ENCODE data around the gene STX18.
A peak's percentile ranks its signal among the peaks of the same experiment; 100 is the strongest.

STX18 gene

GRCh38 chr4:4499438-4500123 lies 42.3 kb downstream of the STX18 start:
- no peak for DNase-seq (ENCODE audit: insufficient read length, low spot score)
- TF ChIP-seq CTCF (IDR thresholded peaks at IDR 0.05; ENCODE audit: insufficient read depth, missing control alignments), result no peak
- FAIRE-seq, result peak; percentile 41

DNA sequence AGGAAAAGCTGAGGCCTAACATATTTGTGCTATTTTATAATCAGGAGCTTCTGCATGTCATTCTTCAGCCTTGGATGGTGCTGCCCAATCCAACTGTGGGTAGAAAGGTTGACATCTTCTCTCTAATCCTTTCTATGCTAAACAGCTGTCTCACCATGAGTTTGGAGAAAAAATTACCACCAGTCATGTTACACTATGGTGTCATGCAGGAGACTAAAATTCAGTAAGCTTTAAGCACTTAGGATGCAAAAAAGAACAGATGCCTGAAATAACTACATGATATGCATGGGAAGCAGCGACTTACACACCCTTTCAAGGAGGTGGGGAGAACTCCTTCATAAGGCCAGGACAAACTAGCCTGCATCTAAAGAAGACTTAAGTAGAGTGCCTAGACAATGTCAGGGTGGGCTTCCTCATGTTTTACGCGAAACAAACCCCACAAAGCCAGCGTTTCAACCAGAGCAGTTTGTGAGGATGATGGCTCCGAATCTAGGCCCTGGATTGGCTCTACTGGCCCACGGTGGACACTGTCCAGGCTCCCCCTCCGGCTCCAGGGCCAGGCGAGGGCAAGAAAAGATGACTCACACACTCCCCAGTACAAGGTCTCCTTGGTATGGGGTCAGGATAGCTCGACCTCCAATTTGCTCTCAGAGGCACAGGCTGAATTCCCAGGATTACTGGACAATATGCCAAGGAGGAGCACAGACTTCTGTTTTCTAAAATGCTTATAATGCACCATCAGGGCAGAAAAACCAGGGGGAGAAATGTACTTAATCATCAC lies 45.1 kb downstream of the STX18 start:
- FAIRE-seq (no peak), DNase-seq (ENCODE audit: insufficient read length, low spot score) (no peak)
- no peak for TF ChIP-seq CTCF (IDR thresholded peaks at IDR 0.05; ENCODE audit: insufficient read depth, missing control alignments)

DNA sequence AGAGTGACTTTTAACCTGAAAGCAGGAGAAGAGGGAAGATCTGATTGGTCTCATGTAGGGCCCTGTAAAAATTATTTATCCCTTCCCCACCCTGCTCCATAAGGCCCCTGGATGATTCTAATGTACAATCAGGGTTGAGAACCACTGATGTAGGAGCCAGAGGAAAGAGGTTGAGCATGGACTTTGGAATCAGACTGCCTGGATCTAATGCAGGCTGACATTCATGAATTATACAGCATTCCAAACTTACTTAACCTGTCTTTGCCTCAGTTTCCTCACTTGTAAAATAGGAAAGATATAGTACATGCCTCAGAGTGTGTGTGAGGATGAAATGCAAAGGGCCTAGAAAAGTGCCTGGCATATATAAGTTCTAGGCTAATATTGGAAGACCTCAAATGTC lies 47.0 kb downstream of the STX18 start:
- no peak for TF ChIP-seq CTCF (IDR thresholded peaks at IDR 0.05; ENCODE audit: insufficient read depth, missing control alignments)
- DNase-seq (ENCODE audit: insufficient read length, low spot score) (no peak), FAIRE-seq (no peak)

DNA sequence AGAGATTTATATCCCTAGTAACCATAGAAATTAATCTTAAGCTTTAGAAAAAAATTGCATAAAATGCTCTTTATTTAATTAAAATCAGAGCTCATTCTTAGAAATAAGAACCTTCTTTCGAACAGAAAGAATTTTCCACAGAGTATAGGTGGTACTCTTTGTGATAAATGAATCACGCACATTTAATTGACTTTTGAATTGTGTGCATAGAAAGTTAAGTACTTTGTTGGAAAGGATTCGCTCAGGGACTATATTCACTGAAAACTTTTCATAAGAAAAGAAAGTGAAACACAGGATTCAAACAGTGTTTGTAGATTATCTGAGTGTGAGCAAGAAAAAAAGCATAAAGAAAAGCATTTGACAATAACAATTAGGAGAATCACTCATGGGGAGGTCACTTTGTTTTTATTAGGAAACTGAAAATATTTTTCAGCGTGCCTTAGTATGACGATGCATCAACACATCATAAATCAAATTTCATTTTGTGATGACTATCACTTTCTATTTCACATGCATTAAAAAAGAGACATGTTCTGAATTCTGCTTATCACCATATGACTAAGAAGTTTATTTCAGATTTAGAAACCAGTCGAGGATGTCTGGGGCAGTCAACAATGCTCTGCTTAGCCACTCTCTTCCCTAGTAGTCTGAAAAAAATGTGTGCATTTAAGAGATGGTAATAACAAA lies 49.5 kb downstream of the STX18 start:
- DNase-seq (ENCODE audit: insufficient read length, low spot score), result no peak
- peak; percentile 70 for FAIRE-seq
- no peak for TF ChIP-seq CTCF (IDR thresholded peaks at IDR 0.05; ENCODE audit: insufficient read depth, missing control alignments)

- DNase-seq (ENCODE audit: insufficient read length, low spot score) (no peak), FAIRE-seq (no peak)
- TF ChIP-seq CTCF (IDR thresholded peaks at IDR 0.05; ENCODE audit: insufficient read depth, missing control alignments), result no peak
Measured at GRCh38 chr4:4491396-4491893, 50.4 kb downstream of the STX18 start.

- FAIRE-seq (no peak), DNase-seq (ENCODE audit: insufficient read length, low spot score) (no peak)
- TF ChIP-seq CTCF (IDR thresholded peaks at IDR 0.05; ENCODE audit: insufficient read depth, missing control alignments), result no peak
Measured at GRCh38 chr4:4490816-4491215, 51.0 kb downstream of the STX18 start.

All from D721Med (cell line).